Activated B cell treated with CpG ODN at 0.5 μM for 24 hours (primary cell): Measurements from ENCODE around the gene FOS. TPM values are rescaled to one million over a fixed set of nuclear protein-coding genes. Genes with fewer than 3 reads are reported as not detected.

Experiments used
- ATAC-seq: fragments of 200-7000 bp; cut with Tn5 transposase; one replicate; pipeline ENCODE4 v1.10.0; 2021; ENCODE audit warnings: low read depth, mild to moderate bottlenecking, moderate library complexity
- CTCF ChIA-PET: fragments of 350-600 bp; sonication (Branson Sonifier 250); formaldehyde crosslinking; loops from one replicate; lab custom pipeline; 2021; ENCODE audit warnings: antibody characterized with exemption; lab: Charles Lee
- POLR2A ChIA-PET: fragments of 350-600 bp; sonication (Branson Sonifier 250); formaldehyde crosslinking; loops from one replicate; lab custom pipeline; 2021; ENCODE audit warnings: antibody characterized with exemption; lab: Charles Lee
- DNase-seq: peaks from one replicate; pipeline ENCODE4 v3.0.0; 2022
- H3K27ac Mint-ChIP-seq: one replicate; pipeline ENCODE4 v1.8.0; 2020; ENCODE audit warnings: mixed read lengths
- H3K27me3 Mint-ChIP-seq: one replicate; pipeline ENCODE4 v1.8.0; 2021; ENCODE audit warnings: mixed read lengths
- H3K36me3 Mint-ChIP-seq: one replicate; pipeline ENCODE4 v1.8.0; 2021; ENCODE audit warnings: low read depth, mixed read lengths
- H3K4me1 Mint-ChIP-seq: one replicate; pipeline ENCODE4 v1.8.0; 2021; ENCODE audit warnings: mixed read lengths
- H3K4me3 Mint-ChIP-seq: one replicate; pipeline ENCODE4 v1.8.0; 2020; ENCODE audit warnings: mild to moderate bottlenecking, mixed read lengths
- H3K9me3 Mint-ChIP-seq: one replicate; pipeline ENCODE4 v1.8.0; 2020; ENCODE audit warnings: mixed read lengths
- CTCF ChIP-seq: fragments of 200-600 bp; IDR thresholded peaks from one replicate; pipeline ENCODE4 v1.8.0; 2022; ENCODE audit warnings: antibody characterized with exemption, mild to moderate bottlenecking
- intact Hi-C: fragments of 100-400 bp; cut with micrococcal nuclease; formaldehyde crosslinking; loops from one replicate; pipeline ENCODE4 v1.15.1; 2024
- total RNA-seq: library from RNA; stranded (reverse); gene quantifications from 2 replicates; pipeline ENCODE4 v1.2.3, GENCODE V29; 2022

The FOS gene
- total RNA-seq, 1 donor from 2014 or later: 37.8 TPM

- Mint-ChIP-seq H3K4me1 (peaks cover 22% of the 10 kb centered on the region), H3K9me3 (no peaks in the 10 kb centered on the region), H3K27me3 (peaks cover 4% of the 10 kb centered on the region), H3K36me3 (peaks cover 2% of the 10 kb centered on the region), H3K27ac (no peak overlapping the region), H3K4me3 (no peak overlapping the region)
- no peak for ATAC-seq
- TF ChIP-seq CTCF: no peak
- ChIA-PET CTCF (no interaction called here), POLR2A (no interaction called here)
- no peak for DNase-seq
- intact Hi-C loops: no loop called here
These were observed 16.0 kb upstream of the FOS start for GRCh38 chr14:75262641-75263040.

- ChIA-PET POLR2A (interaction anchor here (0.6 kb wide), 1 partner anchor 126 kb away, joined by 3 read pairs; no protein-coding TSS in a partner anchor), CTCF (no interaction called here)
- Mint-ChIP-seq H3K4me3 (no peak overlapping the region), H3K9me3 (no peaks in the 10 kb centered on the region), H3K4me1 (peaks cover 14% of the 10 kb centered on the region), H3K27me3 (peaks cover 4% of the 10 kb centered on the region), H3K27ac (no peak overlapping the region), H3K36me3 (peaks cover 2% of the 10 kb centered on the region)
- intact Hi-C loops: no loop called here
- no peak for DNase-seq
- no peak for ATAC-seq
- no peak for TF ChIP-seq CTCF
These were observed 14.6 kb upstream of the FOS start for GRCh38 chr14:75264036-75264435.

- no peak for TF ChIP-seq CTCF
These were observed 11.4 kb upstream of the FOS start for GRCh38 chr14:75267141-75267721.

GRCh38 chr14:75268633-75269550 is 9.7 kb upstream of the FOS start:
- Mint-ChIP-seq H3K36me3 (no peaks in the 10 kb centered on the region), H3K9me3 (no peaks in the 10 kb centered on the region), H3K27me3 (peaks cover 1% of the 10 kb centered on the region), H3K27ac (no peak overlapping the region), H3K4me1 (peaks cover 11% of the 10 kb centered on the region), H3K4me3 (no peak overlapping the region)
- ChIA-PET CTCF (no interaction called here), POLR2A (no interaction called here)
- no peak for TF ChIP-seq CTCF
- DNase-seq (no peak), ATAC-seq (no peak)
- intact Hi-C loops: no loop called here

More at GRCh38 chr14:75267141-75267721, 11.4 kb upstream of the FOS start:
- Mint-ChIP-seq H3K27ac (no peak overlapping the region), H3K27me3 (peaks cover 4% of the 10 kb centered on the region), H3K9me3 (no peaks in the 10 kb centered on the region), H3K36me3 (no peaks in the 10 kb centered on the region), H3K4me1 (peaks cover 3% of the 10 kb centered on the region), H3K4me3 (no peak overlapping the region)
- ChIA-PET CTCF (interaction anchor here (1.4 kb wide), 1 partner anchor 37 kb away, joined by 3 read pairs; no protein-coding TSS in a partner anchor), POLR2A (interaction anchor here (1.3 to 1.7 kb wide), 2 partner anchors 8 to 10 kb away, joined by 3 to 4 read pairs; no protein-coding TSS in a partner anchor)
- ATAC-seq: no peak
- no peak for DNase-seq
- intact Hi-C loops: no loop called here

- ATAC-seq (no peak), DNase-seq (no peak)
- H3K4me3 Mint-ChIP-seq: no peak overlapping the region
- H3K4me1 Mint-ChIP-seq: peaks cover 34% of the 10 kb centered on the region
- POLR2A ChIA-PET: interaction anchor here (0.7 kb wide), 1 partner anchor 30 kb away, joined by 8 read pairs; no protein-coding TSS in a partner anchor
- CTCF ChIA-PET: no interaction called here
- peaks cover 3% of the 10 kb centered on the region for H3K27me3 Mint-ChIP-seq
- no peak for TF ChIP-seq CTCF
- H3K9me3 Mint-ChIP-seq: no peaks in the 10 kb centered on the region
- intact Hi-C loops: no loop called here
- no peak overlapping the region for H3K27ac Mint-ChIP-seq
- no peaks in the 10 kb centered on the region for H3K36me3 Mint-ChIP-seq
These were observed 7.1 kb upstream of the FOS start for GRCh38 chr14:75271514-75271913.
